ENCODE data around the gene KRTAP12-1. TPM values are rescaled to one million over a fixed set of nuclear protein-coding genes. Genes with fewer than 3 reads are reported as not detected.
"Not testable (repeated sequence)": the region's sequence is repeated elsewhere in the genome, so short reads cannot be mapped to it uniquely, and the experiment has no call there.

The KRTAP12-1 gene
- total RNA-seq, 1 donor = not detected

GRCh38 chr21:44695184-44695583, 13.2 kb upstream of the KRTAP12-1 start:
- no peaks in the 10 kb centered on the region for H4K20me1 ChIP-seq (ENCODE audit: insufficient read depth, low read length)
- H2AFZ ChIP-seq (ENCODE audit: low read length) = no peak overlapping the region
- H3K27me3 ChIP-seq (ENCODE audit: insufficient read depth, low read length) = peaks cover 36% of the 10 kb centered on the region
- no peak overlapping the region for H3K4me2 ChIP-seq (ENCODE audit: insufficient read depth, low read length)
- no peaks in the 10 kb centered on the region for H3K9me3 ChIP-seq (ENCODE audit: low read depth, low read length)
- H3K4me3 ChIP-seq (ENCODE audit: insufficient read depth, low read length) = no peak overlapping the region
- TF ChIP-seq, protein P1, sequence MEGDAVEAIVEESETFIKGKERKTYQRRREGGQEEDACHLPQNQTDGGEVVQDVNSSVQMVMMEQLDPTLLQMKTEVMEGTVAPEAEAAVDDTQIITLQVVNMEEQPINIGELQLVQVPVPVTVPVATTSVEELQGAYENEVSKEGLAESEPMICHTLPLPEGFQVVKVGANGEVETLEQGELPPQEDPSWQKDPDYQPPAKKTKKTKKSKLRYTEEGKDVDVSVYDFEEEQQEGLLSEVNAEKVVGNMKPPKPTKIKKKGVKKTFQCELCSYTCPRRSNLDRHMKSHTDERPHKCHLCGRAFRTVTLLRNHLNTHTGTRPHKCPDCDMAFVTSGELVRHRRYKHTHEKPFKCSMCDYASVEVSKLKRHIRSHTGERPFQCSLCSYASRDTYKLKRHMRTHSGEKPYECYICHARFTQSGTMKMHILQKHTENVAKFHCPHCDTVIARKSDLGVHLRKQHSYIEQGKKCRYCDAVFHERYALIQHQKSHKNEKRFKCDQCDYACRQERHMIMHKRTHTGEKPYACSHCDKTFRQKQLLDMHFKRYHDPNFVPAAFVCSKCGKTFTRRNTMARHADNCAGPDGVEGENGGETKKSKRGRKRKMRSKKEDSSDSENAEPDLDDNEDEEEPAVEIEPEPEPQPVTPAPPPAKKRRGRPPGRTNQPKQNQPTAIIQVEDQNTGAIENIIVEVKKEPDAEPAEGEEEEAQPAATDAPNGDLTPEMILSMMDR (IDR thresholded peaks at IDR 0.05; ENCODE audit: extremely low read depth, low read depth, low read length) = no peak
- H3K27ac ChIP-seq (ENCODE audit: low read depth, low read length) = no peak overlapping the region
- H3K79me2 ChIP-seq (ENCODE audit: insufficient read depth, low read length) = no peaks in the 10 kb centered on the region
- H3K4me1 ChIP-seq (ENCODE audit: insufficient read depth, low read length) = no peaks in the 10 kb centered on the region
- DNase-seq (ENCODE audit: insufficient read length, low spot score, missing footprints) = peak; percentile 37
- no peaks in the 10 kb centered on the region for H3K36me3 ChIP-seq (ENCODE audit: insufficient read depth, low read length)

DNA sequence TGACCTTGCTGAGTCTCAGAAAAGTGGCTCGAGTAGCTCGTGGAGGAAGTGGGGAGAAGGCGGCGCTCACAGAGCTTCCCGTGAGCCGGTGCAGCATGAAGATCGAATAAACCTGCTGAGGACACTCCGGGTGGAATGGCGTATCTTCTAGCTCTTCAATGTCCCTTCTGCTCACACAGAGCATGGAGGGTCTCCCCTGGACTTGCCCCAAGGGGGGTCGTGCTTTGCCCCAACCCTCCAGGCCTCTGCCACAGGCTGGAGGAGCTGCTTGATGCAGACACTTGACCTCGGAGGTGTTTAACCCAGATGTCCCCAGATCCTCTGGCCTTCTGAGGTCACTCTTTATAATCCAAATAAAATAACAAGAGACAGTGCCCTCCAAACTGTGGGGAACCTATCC, 12.8 kb upstream of the KRTAP12-1 start:
- DNase-seq (ENCODE audit: insufficient read length, low spot score, missing footprints) = no peak

DNA sequence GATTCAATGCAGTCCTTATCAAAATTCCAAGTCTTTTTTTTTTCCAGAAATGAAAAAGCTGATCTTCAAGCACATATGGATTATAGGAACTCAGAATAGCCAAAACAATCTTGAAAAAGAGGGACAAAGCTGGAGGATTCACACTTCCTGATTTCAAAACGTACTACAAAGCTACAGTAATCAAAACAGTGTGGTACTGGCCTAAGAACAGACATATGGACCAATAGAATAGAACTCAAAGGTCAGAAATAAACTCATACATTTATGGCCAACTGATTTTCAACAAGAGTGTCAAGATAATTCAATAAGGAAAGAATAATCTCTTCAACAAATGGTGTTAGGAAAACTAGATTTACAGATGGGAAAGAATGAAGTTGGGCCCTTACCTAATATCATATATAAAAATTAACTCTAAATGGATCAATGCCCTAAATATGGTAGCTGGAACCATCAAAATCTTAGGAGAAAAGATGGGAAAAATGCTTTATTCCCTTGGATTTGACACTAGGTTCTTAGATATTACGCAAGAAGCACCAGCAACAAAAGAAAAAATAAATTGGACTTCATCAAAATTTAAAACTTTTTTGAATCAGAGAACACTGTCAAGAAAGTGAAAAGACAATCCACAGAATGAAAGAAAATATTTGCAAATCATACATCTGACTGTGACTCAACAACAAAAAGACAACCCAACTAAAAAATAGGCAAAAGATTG, 11.0 kb upstream of the KRTAP12-1 start:
- Histone ChIP-seq H3K4me3 (ENCODE audit: insufficient read depth, low read length) (no peak overlapping the region), H3K9me3 (ENCODE audit: low read depth, low read length) (no peaks in the 10 kb centered on the region), H2AFZ (ENCODE audit: low read length) (no peak overlapping the region), H3K4me1 (ENCODE audit: insufficient read depth, low read length) (no peaks in the 10 kb centered on the region), H3K79me2 (ENCODE audit: insufficient read depth, low read length) (no peaks in the 10 kb centered on the region), H3K4me2 (ENCODE audit: insufficient read depth, low read length) (no peak overlapping the region), H3K27me3 (ENCODE audit: insufficient read depth, low read length) (peaks cover 23% of the 10 kb centered on the region), H3K36me3 (ENCODE audit: insufficient read depth, low read length) (no peaks in the 10 kb centered on the region), H4K20me1 (ENCODE audit: insufficient read depth, low read length) (no peaks in the 10 kb centered on the region), H3K27ac (ENCODE audit: low read depth, low read length) (no peak overlapping the region)
- TF ChIP-seq, protein P1 (IDR thresholded peaks at IDR 0.05; ENCODE audit: extremely low read depth, low read depth, low read length) = no peak
- DNase-seq (ENCODE audit: insufficient read length, low spot score, missing footprints) = no peak

More for the DNA sequence above, 12.8 kb upstream of the KRTAP12-1 start:
- Histone ChIP-seq H3K4me3 (ENCODE audit: insufficient read depth, low read length) (no peak overlapping the region), H3K36me3 (ENCODE audit: insufficient read depth, low read length) (no peaks in the 10 kb centered on the region), H2AFZ (ENCODE audit: low read length) (no peak overlapping the region), H3K79me2 (ENCODE audit: insufficient read depth, low read length) (no peaks in the 10 kb centered on the region), H3K9me3 (ENCODE audit: low read depth, low read length) (no peaks in the 10 kb centered on the region), H4K20me1 (ENCODE audit: insufficient read depth, low read length) (no peaks in the 10 kb centered on the region), H3K27ac (ENCODE audit: low read depth, low read length) (no peak overlapping the region), H3K4me2 (ENCODE audit: insufficient read depth, low read length) (no peak overlapping the region), H3K4me1 (ENCODE audit: insufficient read depth, low read length) (no peaks in the 10 kb centered on the region), H3K27me3 (ENCODE audit: insufficient read depth, low read length) (peaks cover 37% of the 10 kb centered on the region)
- TF ChIP-seq, protein P1 (IDR thresholded peaks at IDR 0.05; ENCODE audit: extremely low read depth, low read depth, low read length) = no peak

- Histone ChIP-seq H3K36me3 (ENCODE audit: insufficient read depth, low read length) (no peaks in the 10 kb centered on the region), H3K79me2 (ENCODE audit: insufficient read depth, low read length) (no peaks in the 10 kb centered on the region), H2AFZ (ENCODE audit: low read length) (no peak overlapping the region), H3K4me3 (ENCODE audit: insufficient read depth, low read length) (no peak overlapping the region), H3K4me1 (ENCODE audit: insufficient read depth, low read length) (no peaks in the 10 kb centered on the region), H4K20me1 (ENCODE audit: insufficient read depth, low read length) (no peaks in the 10 kb centered on the region), H3K4me2 (ENCODE audit: insufficient read depth, low read length) (no peak overlapping the region), H3K27me3 (ENCODE audit: insufficient read depth, low read length) (peaks cover 26% of the 10 kb centered on the region), H3K9me3 (ENCODE audit: low read depth, low read length) (no peaks in the 10 kb centered on the region), H3K27ac (ENCODE audit: low read depth, low read length) (no peak overlapping the region)
- TF ChIP-seq, protein P1 (IDR thresholded peaks at IDR 0.05; ENCODE audit: extremely low read depth, low read depth, low read length) = no peak
- no peak for DNase-seq (ENCODE audit: insufficient read length, low spot score, missing footprints)
Observed at GRCh38 chr21:44691686-44692085, 9.7 kb upstream of the KRTAP12-1 start.

DNA sequence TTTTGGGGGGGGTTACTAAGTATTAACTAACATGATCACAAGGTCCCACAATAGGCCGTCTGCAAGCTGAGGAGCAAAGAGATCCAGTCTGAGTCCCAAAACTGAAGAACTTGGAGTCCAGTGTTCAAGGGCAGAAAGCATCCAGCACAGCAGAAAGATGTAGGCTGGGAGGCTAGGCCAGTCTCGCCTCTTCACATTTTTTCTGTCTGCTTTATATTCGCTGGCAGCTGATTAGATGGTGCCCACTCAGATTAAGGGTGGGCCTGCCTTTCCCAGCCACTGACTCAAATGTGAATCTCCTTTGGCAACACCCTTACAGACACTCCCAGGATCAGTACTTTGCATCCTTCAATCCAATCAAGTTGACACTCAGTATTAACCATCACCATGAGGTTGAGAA, 7.8 kb upstream of the KRTAP12-1 start:
- not testable (repeated sequence) for H3K36me3 ChIP-seq (ENCODE audit: insufficient read depth, low read length); H3K4me1 ChIP-seq (ENCODE audit: insufficient read depth, low read length); H3K4me3 ChIP-seq (ENCODE audit: insufficient read depth, low read length); H4K20me1 ChIP-seq (ENCODE audit: insufficient read depth, low read length); H3K79me2 ChIP-seq (ENCODE audit: insufficient read depth, low read length); H2AFZ ChIP-seq (ENCODE audit: low read length); DNase-seq (ENCODE audit: insufficient read length, low spot score, missing footprints); H3K4me2 ChIP-seq (ENCODE audit: insufficient read depth, low read length); H3K27ac ChIP-seq (ENCODE audit: low read depth, low read length); H3K9me3 ChIP-seq (ENCODE audit: low read depth, low read length)
- H3K27me3 ChIP-seq (ENCODE audit: insufficient read depth, low read length) = peaks cover 18% of the 10 kb centered on the region
